Measurements from ENCODE around the gene ASXL3.

GRCh38 chr18:33716061-33716683, 138.2 kb downstream of the ASXL3 start:
- no peak for TF ChIP-seq ZNF274 (IDR thresholded peaks at IDR 0.05; ENCODE audit: low read depth, low read length)
- no peak for TF ChIP-seq SUZ12 (IDR thresholded peaks at IDR 0.05; ENCODE audit: extremely low read depth, insufficient read depth, insufficient read length)

Measured in NT2/D1 (cell line).